Measurements from ENCODE around the gene CDK2. TPM values are rescaled to one million over a fixed set of nuclear protein-coding genes. Genes with fewer than 3 reads are reported as not detected.

Gene CDK2
- polyA plus RNA-seq, 2 of the 4 experiments (the other 2 are of a cell fraction), result 51.0 to 53.8 TPM

DNA sequence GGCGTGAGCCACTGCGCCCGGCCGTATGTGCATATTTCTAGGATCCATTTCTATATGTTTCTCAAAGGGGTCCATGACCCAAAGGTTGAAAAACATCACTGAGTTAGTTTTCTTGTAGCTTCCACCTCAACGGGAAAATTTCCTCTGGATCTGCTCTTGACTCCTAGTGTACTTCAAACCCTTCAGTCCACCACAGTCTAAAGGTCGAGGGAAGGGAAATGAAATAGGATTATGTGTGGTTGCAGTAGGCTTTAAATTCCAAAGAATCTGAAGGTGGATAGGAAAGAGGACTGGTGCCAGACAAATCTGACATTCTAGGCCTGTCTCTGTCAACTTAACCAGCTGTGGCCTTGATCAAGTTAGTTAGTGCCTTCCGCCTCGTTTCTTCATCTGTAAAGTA, 28.7 kb downstream of the CDK2 start:
- FAIRE-seq, result no peak
- CTCF ChIA-PET, result interaction anchor here (0.5 to 6.1 kb wide), 38 partner anchors 9 to 308 kb away, joined by 3 to 96 read pairs (median 6); partner anchors contain the start of genes GDF11, IKZF4, RAB5B and SMARCC2
- TF ChIP-seq, protein P1, sequence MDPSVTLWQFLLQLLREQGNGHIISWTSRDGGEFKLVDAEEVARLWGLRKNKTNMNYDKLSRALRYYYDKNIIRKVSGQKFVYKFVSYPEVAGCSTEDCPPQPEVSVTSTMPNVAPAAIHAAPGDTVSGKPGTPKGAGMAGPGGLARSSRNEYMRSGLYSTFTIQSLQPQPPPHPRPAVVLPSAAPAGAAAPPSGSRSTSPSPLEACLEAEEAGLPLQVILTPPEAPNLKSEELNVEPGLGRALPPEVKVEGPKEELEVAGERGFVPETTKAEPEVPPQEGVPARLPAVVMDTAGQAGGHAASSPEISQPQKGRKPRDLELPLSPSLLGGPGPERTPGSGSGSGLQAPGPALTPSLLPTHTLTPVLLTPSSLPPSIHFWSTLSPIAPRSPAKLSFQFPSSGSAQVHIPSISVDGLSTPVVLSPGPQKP (IDR thresholded peaks at IDR 0.05; ENCODE audit: low read depth, low read length), result no peak
- TF ChIP-seq ZNF302 (CRISPR knock-in tag; IDR thresholded peaks at IDR 0.05), result no peak
- TF ChIP-seq, protein P2, sequence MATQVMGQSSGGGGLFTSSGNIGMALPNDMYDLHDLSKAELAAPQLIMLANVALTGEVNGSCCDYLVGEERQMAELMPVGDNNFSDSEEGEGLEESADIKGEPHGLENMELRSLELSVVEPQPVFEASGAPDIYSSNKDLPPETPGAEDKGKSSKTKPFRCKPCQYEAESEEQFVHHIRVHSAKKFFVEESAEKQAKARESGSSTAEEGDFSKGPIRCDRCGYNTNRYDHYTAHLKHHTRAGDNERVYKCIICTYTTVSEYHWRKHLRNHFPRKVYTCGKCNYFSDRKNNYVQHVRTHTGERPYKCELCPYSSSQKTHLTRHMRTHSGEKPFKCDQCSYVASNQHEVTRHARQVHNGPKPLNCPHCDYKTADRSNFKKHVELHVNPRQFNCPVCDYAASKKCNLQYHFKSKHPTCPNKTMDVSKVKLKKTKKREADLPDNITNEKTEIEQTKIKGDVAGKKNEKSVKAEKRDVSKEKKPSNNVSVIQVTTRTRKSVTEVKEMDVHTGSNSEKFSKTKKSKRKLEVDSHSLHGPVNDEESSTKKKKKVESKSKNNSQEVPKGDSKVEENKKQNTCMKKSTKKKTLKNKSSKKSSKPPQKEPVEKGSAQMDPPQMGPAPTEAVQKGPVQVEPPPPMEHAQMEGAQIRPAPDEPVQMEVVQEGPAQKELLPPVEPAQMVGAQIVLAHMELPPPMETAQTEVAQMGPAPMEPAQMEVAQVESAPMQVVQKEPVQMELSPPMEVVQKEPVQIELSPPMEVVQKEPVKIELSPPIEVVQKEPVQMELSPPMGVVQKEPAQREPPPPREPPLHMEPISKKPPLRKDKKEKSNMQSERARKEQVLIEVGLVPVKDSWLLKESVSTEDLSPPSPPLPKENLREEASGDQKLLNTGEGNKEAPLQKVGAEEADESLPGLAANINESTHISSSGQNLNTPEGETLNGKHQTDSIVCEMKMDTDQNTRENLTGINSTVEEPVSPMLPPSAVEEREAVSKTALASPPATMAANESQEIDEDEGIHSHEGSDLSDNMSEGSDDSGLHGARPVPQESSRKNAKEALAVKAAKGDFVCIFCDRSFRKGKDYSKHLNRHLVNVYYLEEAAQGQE (IDR thresholded peaks at IDR 0.05), result no peak
- TF ChIP-seq RARB (CRISPR knock-in tag; IDR thresholded peaks at IDR 0.05), result no peak
- TF ChIP-seq EHMT2 (IDR thresholded peaks at IDR 0.05; ENCODE audit: low read depth), result no peak
- TF ChIP-seq, protein P3, sequence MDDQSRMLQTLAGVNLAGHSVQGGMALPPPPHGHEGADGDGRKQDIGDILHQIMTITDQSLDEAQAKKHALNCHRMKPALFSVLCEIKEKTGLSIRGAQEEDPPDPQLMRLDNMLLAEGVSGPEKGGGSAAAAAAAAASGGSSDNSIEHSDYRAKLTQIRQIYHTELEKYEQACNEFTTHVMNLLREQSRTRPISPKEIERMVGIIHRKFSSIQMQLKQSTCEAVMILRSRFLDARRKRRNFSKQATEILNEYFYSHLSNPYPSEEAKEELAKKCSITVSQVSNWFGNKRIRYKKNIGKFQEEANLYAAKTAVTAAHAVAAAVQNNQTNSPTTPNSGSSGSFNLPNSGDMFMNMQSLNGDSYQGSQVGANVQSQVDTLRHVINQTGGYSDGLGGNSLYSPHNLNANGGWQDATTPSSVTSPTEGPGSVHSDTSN (IDR thresholded peaks at IDR 0.05), result no peak
- no peak for TF ChIP-seq ZC3H11A (IDR thresholded peaks at IDR 0.05)
- TF ChIP-seq, protein P4, sequence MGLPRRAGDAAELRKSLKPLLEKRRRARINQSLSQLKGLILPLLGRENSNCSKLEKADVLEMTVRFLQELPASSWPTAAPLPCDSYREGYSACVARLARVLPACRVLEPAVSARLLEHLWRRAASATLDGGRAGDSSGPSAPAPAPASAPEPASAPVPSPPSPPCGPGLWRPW (IDR thresholded peaks at IDR 0.05), result no peak
- no peak for TF ChIP-seq ZSCAN20 (CRISPR knock-in tag; IDR thresholded peaks at IDR 0.05)
- TF ChIP-seq, protein P5, sequence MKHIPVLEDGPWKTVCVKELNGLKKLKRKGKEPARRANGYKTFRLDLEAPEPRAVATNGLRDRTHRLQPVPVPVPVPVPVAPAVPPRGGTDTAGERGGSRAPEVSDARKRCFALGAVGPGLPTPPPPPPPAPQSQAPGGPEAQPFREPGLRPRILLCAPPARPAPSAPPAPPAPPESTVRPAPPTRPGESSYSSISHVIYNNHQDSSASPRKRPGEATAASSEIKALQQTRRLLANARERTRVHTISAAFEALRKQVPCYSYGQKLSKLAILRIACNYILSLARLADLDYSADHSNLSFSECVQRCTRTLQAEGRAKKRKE (CRISPR knock-in tag; IDR thresholded peaks at IDR 0.05; ENCODE audit: low read depth), result no peak
- ATAC-seq, result no peak
- WGBS (ENCODE audit: missing lambda C conversion rate), result 78% methylated on average over 8 of the region's 8 CpGs
- no peaks in the 10 kb centered on the region for H3K9me3 ChIP-seq
- no peak overlapping the region for H3K4me3 ChIP-seq
- no peak overlapping the region for H3K4me2 ChIP-seq
- POLR2A ChIA-PET, result interaction anchor here (1.2 kb wide), 1 partner anchor 165 kb away, joined by 3 read pairs; no protein-coding TSS in a partner anchor
- DNase-seq (ENCODE audit: low read depth in 1 of 2, low spot score in 1 of 2), result no peak
- H3K4me1 ChIP-seq, result peaks cover 6% of the 10 kb centered on the region; the same call in 1 of the 3 replicates
- no peak overlapping the region for H3K27ac ChIP-seq

DNA sequence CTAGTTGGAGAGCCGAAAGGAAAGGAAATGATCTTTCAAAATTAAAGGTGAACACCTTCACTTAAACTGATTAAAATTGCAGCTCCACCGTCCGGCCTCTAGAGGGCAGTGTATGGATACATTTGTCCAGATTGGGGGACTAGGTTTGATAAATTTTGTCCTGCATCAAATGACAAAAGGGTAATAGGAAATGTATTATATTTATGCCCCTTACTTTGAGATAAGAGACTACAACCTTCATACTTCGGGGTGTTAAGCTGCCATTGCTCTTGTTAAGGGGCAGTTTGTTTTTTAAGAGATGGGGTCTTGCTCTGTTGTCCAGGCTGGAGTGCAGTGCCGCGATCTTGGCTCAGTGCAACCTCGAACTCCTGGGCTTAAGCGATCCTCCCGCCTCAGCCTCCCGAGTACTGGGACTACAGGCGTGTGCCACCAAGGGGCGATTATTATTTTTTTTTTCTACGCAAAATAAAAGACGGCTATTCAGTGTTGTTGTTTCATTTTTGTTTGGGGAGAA, 29.6 kb downstream of the CDK2 start:
- DNase-seq (ENCODE audit: low read depth in 1 of 2, low spot score in 1 of 2), result peak; percentile 66 to 77
- 18% methylated on average over 14 of the region's 14 CpGs for WGBS (ENCODE audit: missing lambda C conversion rate)
- TF ChIP-seq KDM5A (IDR thresholded peaks at IDR 0.05) (0 out of 2 replicates have a peak, but pooled peaks have one; percentile 6), FOXS1 (CRISPR knock-in tag; IDR thresholded peaks at IDR 0.05) (no peak), MYC (IDR thresholded peaks at IDR 0.05; ENCODE audit: borderline replicate concordance, low read length) (no peak), FOSL2 (IDR thresholded peaks at IDR 0.05) (no peak), FOSL2 (CRISPR knock-in tag; IDR thresholded peaks at IDR 0.05) (no peak), RAD21 (conservative IDR thresholded peaks at IDR 0.05 in 1 of 2, IDR thresholded peaks at IDR 0.05 in 1 of 2) (peak; percentile 80 to 86), HDAC2 (IDR thresholded peaks at IDR 0.05) (peak; percentile 75; the same call in 1 of the 2 replicates), ZNF302 (CRISPR knock-in tag; IDR thresholded peaks at IDR 0.05) (no peak), EHMT2 (IDR thresholded peaks at IDR 0.05; ENCODE audit: low read depth) (no peak), SMC3 (IDR thresholded peaks at IDR 0.05) (peak; percentile 61; the same call in 2 of the 3 replicates), KDM1A (IDR thresholded peaks at IDR 0.05; ENCODE audit: low read depth) (peak; percentile 74; the same call in 1 of the 2 replicates), NFE2L2 (conservative IDR thresholded peaks at IDR 0.05; ENCODE audit: low read length) (no peak), CHD4 (IDR thresholded peaks at IDR 0.05; ENCODE audit: borderline replicate concordance) (peak; percentile 70; the same call in 1 of the 2 replicates), MAFK (IDR thresholded peaks at IDR 0.05; ENCODE audit: partially characterized antibody) (no peak)
- TF ChIP-seq, protein P6, sequence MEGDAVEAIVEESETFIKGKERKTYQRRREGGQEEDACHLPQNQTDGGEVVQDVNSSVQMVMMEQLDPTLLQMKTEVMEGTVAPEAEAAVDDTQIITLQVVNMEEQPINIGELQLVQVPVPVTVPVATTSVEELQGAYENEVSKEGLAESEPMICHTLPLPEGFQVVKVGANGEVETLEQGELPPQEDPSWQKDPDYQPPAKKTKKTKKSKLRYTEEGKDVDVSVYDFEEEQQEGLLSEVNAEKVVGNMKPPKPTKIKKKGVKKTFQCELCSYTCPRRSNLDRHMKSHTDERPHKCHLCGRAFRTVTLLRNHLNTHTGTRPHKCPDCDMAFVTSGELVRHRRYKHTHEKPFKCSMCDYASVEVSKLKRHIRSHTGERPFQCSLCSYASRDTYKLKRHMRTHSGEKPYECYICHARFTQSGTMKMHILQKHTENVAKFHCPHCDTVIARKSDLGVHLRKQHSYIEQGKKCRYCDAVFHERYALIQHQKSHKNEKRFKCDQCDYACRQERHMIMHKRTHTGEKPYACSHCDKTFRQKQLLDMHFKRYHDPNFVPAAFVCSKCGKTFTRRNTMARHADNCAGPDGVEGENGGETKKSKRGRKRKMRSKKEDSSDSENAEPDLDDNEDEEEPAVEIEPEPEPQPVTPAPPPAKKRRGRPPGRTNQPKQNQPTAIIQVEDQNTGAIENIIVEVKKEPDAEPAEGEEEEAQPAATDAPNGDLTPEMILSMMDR (IDR thresholded peaks at IDR 0.05), result peak; percentile 97
- TF ChIP-seq, protein P1 (IDR thresholded peaks at IDR 0.05; ENCODE audit: low read depth, low read length), result no peak
- FAIRE-seq, result peak; percentile 68
- H3K4me3 ChIP-seq, result peak overlapping the region; percentile 67
- ChIA-PET CTCF (interaction anchor here (0.6 to 6.1 kb wide), 43 partner anchors 8 to 286 kb away, joined by 3 to 96 read pairs (median 5); partner anchors contain the start of genes DGKA, GDF11, IKZF4 and PA2G4), POLR2A (interaction anchor here (0.6 to 1.9 kb wide), 5 partner anchors 23 to 166 kb away, joined by 3 to 7 read pairs (median 5); partner anchors contain the start of genes PA2G4 and RAB5B)
- peak overlapping the region; percentile 77 to 89 for H3K27ac ChIP-seq
- H3K9me3 ChIP-seq, result no peaks in the 10 kb centered on the region
- peaks cover 10% of the 10 kb centered on the region for H3K4me1 ChIP-seq
- peak overlapping the region; percentile 73 for H3K4me2 ChIP-seq
- peak; percentile 35 to 57; a peak in 3 of 6 replicates for ATAC-seq

Data from A549 (cell line).